Measurements from ENCODE around the gene CCL1.

CCL1 gene

DNA sequence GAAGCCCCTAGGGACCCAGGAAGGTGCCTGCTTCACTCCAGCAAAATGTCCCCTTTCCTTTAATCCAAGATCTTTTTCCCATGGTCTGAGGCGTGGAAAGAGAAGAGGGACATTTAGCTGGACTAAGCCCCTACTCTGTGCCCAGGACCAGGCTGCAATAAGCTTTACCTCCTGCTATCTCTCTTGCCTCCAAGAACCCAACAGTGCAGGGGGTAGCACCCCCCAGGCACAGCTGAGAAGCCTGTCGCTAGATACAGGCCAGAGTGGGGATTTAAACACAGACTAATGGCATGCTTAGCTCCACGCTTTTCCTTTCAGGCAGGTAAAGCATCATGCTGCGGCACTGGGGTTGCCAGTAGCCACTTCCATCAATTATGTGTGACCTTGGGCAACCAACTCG, 24.5 kb upstream of the CCL1 start:
- H3K36me3 ChIP-seq (ENCODE audit: control insufficient read depth, insufficient read depth, low read length) = no peaks in the 10 kb centered on the region
- TF ChIP-seq, protein P1, sequence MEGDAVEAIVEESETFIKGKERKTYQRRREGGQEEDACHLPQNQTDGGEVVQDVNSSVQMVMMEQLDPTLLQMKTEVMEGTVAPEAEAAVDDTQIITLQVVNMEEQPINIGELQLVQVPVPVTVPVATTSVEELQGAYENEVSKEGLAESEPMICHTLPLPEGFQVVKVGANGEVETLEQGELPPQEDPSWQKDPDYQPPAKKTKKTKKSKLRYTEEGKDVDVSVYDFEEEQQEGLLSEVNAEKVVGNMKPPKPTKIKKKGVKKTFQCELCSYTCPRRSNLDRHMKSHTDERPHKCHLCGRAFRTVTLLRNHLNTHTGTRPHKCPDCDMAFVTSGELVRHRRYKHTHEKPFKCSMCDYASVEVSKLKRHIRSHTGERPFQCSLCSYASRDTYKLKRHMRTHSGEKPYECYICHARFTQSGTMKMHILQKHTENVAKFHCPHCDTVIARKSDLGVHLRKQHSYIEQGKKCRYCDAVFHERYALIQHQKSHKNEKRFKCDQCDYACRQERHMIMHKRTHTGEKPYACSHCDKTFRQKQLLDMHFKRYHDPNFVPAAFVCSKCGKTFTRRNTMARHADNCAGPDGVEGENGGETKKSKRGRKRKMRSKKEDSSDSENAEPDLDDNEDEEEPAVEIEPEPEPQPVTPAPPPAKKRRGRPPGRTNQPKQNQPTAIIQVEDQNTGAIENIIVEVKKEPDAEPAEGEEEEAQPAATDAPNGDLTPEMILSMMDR (IDR thresholded peaks at IDR 0.05; ENCODE audit: insufficient read depth, low read length, poor library complexity, severe bottlenecking) = no peak
- DNase-seq (ENCODE audit: extremely low read depth, insufficient read length) = no peak
- no peak overlapping the region for H3K4me3 ChIP-seq (replicated peaks; ENCODE audit: low read depth, low read length)
- peaks cover 2% of the 10 kb centered on the region; the same call in 1 of the 2 replicates for H3K27me3 ChIP-seq (replicated peaks; ENCODE audit: control insufficient read depth, insufficient read depth, low read length)

DNA sequence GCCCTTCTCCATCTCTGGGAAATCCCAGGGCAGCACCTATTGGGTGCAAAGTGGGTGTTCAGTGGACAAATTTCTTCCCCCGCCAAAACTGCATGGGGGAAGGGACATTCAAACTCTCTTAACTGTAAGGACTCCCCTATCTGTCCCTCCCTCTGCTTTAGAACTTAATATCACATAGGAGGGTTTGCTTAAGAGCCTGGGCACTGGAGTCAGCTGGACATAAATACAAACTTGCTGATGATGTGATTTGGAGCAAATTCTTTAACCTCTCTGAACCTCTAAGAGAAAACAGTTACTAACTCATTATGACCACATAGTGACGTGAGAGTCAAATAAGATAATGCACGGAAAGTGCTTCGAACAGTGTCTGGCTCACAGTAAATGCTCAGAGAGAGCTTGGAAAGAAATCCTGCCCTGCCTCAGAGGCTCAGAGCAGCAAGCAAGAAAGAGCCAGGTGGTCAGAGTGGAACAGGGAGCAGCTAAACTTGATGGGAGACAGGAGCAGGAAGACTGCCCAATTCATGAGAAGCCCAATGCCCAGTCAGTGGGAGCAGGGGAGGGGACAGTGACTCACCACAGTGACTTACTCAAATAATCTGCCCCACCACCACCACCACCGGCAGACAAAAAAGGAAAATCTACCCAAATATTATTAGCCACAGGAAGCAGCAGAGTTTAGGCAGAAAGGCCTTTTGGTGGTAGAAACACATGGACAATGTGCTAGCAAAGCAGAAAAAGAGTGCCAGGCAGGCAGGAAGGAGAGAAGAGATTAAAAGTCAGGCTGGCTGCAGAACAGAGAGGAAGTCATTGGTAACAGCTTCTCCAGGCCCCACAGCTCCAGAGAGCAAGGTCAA, 23.9 kb upstream of the CCL1 start:
- Histone ChIP-seq H3K36me3 (ENCODE audit: control insufficient read depth, insufficient read depth, low read length) (no peaks in the 10 kb centered on the region), H3K27me3 (replicated peaks; ENCODE audit: control insufficient read depth, insufficient read depth, low read length) (peaks cover 2% of the 10 kb centered on the region; the same call in 1 of the 2 replicates), H3K4me3 (replicated peaks; ENCODE audit: low read depth, low read length) (no peak overlapping the region)
- no peak for DNase-seq (ENCODE audit: extremely low read depth, insufficient read length)
- TF ChIP-seq, protein P1 (IDR thresholded peaks at IDR 0.05; ENCODE audit: insufficient read depth, low read length, poor library complexity, severe bottlenecking) = no peak

DNA sequence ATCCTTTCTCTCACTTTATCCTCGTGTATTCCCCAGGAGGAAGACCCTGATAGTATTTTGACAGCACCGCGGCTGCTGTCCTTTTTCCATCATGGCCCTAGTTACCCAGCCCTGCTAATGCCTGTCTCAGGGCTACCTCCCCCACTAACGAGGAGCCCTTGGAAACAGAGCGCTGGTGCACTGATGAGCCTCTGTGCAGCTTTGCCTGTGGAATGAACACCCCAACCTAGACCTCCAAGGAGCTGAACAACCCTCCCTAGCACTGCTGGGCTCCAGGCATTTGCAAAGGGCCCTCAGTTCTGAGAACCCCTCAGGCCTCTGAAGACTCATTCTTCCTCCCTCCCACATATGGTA, 23.3 kb upstream of the CCL1 start:
- DNase-seq (ENCODE audit: extremely low read depth, insufficient read length) = no peak
- H3K4me3 ChIP-seq (replicated peaks; ENCODE audit: low read depth, low read length) = no peak overlapping the region
- TF ChIP-seq, protein P1 (IDR thresholded peaks at IDR 0.05; ENCODE audit: insufficient read depth, low read length, poor library complexity, severe bottlenecking) = no peak
- no peaks in the 10 kb centered on the region for H3K36me3 ChIP-seq (ENCODE audit: control insufficient read depth, insufficient read depth, low read length)
- H3K27me3 ChIP-seq (replicated peaks; ENCODE audit: control insufficient read depth, insufficient read depth, low read length) = peaks cover 2% of the 10 kb centered on the region; the same call in 1 of the 2 replicates

DNA sequence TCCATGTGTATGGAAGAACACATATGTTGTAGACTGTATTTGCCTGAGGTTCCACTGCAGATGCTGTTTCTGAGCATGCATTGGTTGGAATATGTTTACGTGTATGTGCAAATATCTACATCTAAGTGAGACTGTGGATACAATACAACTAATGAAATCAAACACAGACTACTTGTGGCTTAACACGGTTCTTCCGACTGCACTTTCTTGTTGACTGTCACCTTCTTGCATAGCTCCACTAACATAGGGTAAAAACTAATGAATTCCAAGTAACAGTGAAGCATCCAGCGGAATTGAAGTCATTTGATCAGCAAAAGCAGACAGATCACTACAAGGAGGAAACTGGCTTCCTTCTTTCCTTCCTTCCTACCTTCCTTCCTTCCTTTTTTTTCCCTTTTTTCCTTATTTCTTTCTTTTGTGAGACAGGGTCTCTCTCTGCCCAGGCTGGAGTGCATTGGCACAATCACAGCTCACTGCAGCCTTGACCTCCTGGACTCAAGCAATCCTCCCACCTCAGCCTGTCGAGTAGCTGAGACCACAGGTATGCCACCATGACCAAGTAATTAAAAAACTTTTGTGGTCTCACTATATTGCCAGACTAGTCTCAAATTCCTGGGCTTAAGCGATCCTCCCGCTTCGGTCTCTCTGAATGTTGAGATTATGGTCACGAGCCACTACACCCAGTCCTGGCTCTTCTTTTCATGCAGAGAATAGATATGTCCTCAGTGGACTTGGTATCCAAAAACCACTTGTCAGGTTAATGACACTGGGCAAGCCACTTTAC, 22.0 kb upstream of the CCL1 start:
- DNase-seq (ENCODE audit: extremely low read depth, insufficient read length) = no peak
- TF ChIP-seq, protein P1 (IDR thresholded peaks at IDR 0.05; ENCODE audit: insufficient read depth, low read length, poor library complexity, severe bottlenecking) = no peak
- no peaks in the 10 kb centered on the region; the same call in 1 of the 2 replicates for H3K27me3 ChIP-seq (replicated peaks; ENCODE audit: control insufficient read depth, insufficient read depth, low read length)

DNA sequence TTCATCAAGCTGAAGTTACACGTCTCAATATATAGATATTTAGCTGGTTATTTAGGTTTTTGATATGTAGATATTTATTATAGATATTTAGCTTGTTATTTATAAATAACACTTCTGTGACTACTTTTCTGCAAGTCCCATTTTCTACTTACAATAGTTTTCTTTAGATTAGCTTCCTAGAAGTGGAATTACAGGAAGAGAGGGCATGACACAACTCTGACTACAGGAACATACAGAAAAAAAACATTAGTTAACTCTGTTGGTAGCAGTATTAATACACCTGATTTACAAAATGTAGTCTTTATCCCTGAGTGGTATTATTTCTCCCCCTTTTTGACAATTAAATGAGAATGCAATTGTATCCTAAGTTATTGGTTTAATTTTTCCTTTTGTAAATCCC, 21.2 kb upstream of the CCL1 start:
- Histone ChIP-seq H3K4me3 (replicated peaks; ENCODE audit: low read depth, low read length) (no peak overlapping the region), H3K27me3 (replicated peaks; ENCODE audit: control insufficient read depth, insufficient read depth, low read length) (no peaks in the 10 kb centered on the region; the same call in 1 of the 2 replicates), H3K36me3 (ENCODE audit: control insufficient read depth, insufficient read depth, low read length) (no peaks in the 10 kb centered on the region)
- DNase-seq (ENCODE audit: extremely low read depth, insufficient read length) = no peak
- TF ChIP-seq, protein P1 (IDR thresholded peaks at IDR 0.05; ENCODE audit: insufficient read depth, low read length, poor library complexity, severe bottlenecking) = no peak

More for the DNA sequence above, 22.0 kb upstream of the CCL1 start:
- H3K36me3 ChIP-seq (ENCODE audit: control insufficient read depth, insufficient read depth, low read length) = no peaks in the 10 kb centered on the region
- H3K4me3 ChIP-seq (replicated peaks; ENCODE audit: low read depth, low read length) = no peak overlapping the region
